ENCODE results near the gene SSRP1.

- TF ChIP-seq EZH2 (IDR thresholded peaks at IDR 0.05; ENCODE audit: low read depth): no peak
- TF ChIP-seq CTCF (conservative IDR thresholded peaks at IDR 0.05): no peak
Observed at GRCh38 chr11:57310630-57311086, 25.0 kb downstream of the SSRP1 start.
